IPS DF 19.7 (cell line): ENCODE data around the gene TNRC18.
"Not testable (repeated sequence)": the region's sequence is repeated elsewhere in the genome, so short reads cannot be mapped to it uniquely, and the experiment has no call there.

ENCODE experiments used
- DNase-seq: peaks from one replicate; pipeline ENCODE4 v3.0.0-alpha.2; 2013; ENCODE audit warnings: low read depth, low spot score

Gene TNRC18

DNA sequence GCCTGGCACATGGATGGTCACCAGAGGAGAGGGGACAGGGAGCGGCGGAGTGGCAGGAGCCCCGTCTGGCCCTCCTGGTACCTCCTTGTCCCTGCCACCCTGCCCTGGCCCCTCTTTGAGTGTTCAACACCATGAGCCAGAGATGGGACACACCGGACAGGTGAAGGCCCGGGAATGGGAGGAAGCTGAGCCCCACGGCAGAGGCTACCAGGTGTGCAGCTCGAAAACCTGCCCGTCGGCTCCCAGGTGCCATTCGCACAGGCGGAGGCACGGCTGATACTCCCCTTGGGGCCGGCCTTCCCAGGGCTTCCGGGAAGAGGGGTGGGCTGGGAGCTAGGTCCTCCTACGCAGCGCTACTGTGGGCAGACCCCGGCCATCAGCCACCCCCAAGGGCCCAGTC lies 44.1 kb downstream of the TNRC18 start:
- DNase-seq: no peak

DNA sequence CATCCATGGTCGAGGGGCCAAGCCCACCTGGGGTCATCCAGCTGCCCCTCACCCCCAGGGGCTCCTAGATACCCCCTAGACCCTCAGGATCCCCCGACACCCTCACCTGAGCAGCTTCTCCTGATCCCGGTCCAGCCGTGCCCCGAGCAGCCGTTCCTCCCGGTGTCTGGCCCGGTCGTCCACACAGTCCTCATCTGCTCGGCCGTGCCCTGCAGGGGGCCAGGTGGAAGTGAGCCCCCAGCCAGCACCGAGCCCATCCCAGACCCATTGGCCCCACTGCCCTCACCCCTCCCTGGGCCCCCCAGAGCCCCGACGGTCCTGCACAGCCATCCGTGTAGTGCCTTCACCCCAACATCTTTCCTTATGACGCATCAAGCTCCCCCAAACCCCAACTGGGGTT lies 45.8 kb downstream of the TNRC18 start:
- DNase-seq: no peak

DNA sequence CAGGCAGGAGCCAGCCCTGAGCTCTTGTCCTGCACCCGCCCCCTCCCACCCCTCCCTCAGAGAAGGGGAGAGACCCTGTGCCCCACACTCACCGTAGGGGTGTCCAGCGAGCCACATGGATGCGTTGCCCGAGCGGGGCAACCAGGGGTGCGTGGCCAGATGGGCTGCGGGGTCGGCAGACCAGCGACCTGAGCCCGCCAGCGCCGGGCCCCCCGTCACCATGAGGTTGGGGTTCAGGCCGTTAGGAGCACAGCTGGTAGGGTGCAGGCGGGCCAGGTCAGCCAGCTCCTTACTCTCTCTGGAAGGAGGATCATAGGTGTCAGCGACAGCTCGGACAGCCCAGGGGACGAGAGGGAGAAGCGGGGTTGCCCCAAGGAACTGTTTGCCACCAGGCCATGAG lies 46.4 kb downstream of the TNRC18 start:
- DNase-seq: no peak

DNA sequence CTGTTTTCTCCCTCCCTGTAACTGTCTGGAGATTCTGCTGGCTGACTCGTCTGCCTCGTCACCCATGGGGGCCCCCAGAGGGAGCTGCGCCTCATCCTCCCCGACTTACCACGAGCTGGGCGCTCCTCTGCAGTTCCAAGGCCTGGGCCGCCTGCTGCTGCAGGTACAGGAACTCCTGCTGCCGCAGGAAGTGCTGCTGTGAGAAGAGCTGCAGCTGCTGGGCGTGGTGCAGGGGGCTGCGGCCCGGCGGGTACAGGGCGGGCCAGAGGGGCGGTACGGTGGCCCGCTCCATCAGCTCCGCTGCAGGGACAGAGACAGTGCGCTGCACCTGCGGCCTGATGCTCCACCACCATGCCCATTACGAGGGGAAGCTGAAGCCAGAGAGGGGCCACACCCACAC lies 47.7 kb downstream of the TNRC18 start:
- no peak for DNase-seq

DNA sequence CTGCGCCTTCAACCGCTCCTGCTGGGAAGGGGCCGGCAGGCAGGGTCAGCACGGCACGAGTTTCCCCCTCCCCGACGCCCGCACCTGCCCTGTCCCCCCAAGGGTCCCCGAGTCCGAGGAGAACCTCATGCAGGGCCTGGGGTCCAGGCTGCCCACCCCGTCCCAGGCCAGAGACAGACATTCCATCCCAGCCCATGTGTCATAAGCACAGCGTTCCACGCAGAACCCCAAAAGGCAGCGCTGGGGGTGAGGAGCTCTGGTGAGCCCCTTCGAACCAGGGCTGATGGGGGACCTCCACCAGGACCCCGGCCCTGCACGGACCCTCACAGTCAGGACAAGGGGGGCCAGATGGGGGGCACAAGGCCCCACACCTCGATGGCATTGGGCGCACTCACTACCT lies 49.2 kb downstream of the TNRC18 start:
- no peak for DNase-seq

DNA sequence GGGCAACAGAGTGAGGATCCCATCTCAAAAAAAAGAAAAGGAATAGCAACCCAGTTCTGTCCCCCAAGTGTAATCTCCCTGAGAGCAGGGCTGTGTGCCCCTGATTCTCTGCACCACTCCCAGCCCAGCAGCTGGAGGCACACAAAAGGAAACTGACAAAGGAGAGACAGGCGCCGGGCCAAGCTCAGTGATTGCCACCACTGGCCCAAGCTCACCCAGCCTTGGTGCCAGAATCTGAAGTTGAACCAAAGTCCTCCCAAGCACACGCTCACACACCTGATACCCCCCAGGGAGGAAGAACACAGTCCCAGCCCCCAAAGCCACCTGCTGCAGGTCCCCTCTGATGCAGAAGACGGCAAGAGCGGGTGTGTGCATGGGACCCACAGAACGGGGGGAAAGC lies 50.3 kb downstream of the TNRC18 start:
- DNase-seq: no peak

DNA sequence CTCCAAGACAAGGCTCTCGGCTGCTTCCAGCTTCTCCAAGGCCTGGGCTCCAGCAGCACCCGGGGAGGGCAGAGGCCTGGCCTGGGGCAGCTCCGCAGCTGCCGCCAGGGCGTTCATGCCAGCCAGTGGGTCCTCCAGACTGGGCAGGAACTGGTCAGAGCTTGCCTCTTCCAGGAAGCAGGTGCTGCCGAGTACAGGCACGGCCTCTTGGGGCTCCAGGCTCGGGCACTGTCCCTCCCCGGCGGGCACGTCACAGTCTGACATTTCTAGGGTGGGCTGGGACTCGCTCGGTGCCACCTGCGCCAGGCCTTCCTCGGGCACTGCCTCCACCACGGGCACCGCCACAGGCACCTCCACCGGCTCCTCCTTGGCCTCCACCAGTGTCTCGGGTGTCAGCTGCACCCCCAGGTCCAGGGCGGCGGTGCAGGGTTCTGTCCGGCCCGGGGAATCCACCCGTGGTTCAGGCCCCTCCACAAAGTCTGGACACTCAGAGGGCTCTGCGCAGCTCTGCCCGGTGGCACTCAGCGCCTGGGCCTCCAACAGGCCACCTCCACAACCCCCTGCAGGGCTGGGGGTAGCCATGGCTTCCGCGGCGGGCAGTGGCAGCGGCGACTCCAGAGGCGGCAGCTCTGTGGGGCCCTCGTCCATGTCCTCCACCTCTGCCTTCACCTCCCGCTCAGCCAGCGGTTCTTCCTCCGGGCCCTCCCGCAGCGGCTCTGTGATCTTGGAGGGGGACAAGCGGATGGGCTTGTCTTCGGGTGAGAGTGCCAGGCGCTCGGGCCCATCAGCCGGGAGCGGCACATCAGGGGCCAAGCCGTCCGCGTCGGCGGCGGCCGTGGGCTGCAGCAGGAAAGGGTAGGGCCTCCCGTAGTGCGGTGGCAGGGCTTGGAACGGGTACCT lies 52.9 kb downstream of the TNRC18 start:
- no peak for DNase-seq

DNA sequence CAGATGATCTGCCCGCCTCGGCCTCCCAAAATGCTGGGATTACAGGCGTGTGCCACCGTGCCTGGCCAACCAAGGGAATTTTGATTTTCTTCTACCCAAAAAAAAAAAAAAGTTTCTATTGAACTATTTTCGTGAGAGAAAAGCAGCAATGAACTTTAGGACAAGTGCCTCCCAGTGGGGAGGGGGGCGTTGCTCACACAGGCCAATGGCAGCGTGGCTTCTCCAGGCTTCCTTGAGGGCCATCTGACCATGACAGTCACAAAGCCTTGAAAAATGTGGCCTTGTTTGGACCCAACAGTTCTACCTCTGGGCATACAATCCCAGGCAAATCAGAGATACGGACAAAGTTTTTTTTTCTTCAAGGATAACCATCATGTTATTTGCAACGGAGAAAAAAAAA lies 56.0 kb downstream of the TNRC18 start:
- no peak for DNase-seq

DNA sequence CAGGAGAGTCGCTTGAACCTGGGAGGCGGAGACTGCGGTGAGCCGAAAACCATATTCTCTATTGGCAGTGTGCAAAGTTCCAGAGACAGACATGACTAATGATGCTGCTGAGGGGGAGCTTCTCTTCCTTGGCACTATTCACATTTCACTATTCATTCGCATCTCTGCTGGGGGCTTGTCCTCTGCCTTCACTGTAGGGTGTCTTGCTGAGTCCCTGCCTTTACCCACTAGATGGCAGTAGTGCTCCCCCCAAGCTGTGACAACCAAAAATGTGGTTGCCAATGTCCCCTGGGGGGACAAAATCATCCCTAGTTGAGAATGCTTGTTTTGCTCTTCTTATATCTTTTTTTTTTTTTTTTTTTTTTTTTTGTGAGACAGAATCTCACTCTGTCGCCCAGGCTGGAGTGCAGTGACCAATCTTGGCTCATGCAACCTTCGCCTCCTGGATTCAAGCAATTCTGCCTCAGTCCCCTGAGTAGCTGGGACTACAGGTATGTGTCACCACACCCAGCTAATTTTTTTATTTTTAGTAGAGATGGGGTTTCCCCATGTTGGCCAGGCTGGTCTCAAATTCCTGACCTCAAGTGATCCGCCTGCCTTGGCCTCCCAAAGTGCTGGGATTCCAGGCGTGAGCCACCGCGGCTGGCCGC lies 57.5 kb downstream of the TNRC18 start:
- peak; percentile 28 for DNase-seq

DNA sequence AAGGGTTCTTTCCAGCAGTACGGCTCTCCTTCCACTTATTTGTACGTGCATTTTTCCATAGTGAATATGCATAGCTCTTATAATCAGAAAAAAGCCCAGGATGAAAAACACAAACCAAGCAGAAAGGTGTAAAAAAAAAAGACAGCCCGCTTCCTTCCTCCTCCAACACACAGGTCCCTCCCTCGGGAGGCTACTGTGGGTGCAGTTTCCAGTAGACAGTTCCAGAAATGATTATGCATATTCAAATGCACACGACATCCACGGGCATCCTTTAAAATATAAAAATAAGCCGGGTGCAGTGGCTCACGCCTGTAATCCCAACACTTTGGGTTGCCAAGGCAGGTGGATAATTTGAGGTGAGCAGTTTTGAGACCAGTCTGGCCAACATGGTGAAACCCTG lies 59.9 kb downstream of the TNRC18 start:
- DNase-seq: no peak

DNA sequence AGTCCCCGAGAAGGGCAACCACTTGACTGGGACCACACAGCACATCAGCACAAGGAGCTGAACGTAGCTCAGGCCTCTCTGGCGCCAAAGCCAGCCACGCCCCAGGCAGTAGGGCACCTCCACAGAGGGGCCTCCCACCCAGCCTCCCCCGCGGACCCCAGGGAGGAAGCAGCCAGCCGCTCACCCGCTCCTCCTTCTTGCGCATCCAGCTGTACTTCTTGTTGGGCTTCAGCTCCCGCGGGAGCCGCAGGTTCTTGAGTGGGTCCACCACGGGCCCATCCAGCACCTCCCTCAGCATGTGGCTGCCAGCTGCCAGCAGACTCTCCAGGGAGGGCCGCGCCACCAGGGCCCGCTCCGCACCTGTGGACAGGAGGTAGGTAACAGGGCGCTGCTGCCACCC lies 61.2 kb downstream of the TNRC18 start:
- no peak for DNase-seq

DNA sequence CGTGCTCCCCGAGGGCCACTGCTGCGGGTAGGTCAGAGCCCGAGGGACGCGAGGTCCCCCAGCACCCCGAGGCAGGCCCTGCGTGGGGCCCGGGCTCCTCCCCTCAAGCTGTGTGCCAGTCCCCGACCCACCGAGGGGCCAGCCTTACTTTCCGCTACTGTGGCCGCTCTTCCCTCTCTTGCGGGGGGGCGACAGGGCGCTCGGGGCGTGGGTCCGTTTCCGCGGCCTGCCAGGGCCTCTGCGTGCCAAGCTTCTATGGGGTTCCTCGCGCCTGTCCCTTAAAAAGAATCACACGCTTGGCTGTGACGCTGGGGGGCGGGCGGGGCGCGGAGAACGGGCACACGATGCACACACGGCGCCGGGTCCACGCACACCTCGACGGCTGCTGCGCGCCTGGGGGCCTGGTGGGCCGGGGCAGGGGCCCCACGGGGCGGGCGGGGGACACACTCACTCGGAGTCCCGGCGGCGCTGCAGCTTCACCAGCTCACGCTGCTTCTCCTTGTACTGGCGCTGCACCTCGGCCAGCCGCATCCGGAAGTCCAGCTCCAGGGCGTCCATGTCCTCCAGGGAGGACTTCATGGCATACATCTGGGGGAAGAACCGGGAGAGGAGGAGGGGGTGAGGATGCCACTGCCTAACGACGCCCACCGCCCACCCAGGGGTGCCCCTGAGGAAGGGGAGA lies 62.0 kb downstream of the TNRC18 start:
- no peak for DNase-seq

DNA sequence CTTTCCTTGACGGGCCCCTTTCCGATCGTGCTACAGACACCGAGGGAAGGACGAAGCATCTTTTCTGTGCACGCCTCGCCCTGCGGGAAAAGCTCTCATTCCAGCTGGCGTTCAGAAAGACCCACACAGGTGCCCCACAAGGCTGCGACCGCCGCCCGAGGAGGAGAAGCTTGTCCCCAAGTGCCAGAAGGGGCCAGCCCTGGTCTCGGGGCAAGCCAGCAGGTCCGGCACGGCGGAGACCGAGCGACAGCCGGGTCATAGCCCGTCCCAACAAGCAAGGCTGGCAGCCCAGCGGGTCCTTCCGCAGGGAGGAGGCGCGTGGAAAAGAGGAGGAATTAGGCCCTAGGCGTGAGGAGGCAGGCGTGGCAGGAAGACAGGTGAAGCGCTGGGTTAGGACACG lies 62.7 kb downstream of the TNRC18 start:
- no peak for DNase-seq

DNA sequence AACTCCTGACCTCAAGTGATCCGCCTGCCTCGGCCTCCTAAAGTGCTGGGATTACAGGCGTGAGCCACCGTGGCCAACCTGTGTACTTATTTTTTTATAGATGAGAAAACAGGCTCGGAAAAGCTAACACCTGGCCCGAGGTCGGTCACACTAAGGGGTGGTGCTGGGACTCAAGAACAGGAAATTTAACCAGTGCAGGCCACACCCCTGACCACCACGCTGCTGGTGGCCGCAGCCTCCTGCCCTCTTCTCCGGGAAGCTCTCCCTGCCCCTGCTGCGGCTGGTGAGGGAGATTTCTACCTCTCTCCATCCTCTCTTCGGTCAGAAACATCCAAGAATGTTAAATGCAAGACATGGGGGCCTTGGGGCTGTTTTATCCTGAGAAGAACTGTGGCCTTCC lies 63.2 kb downstream of the TNRC18 start:
- DNase-seq: no peak

DNA sequence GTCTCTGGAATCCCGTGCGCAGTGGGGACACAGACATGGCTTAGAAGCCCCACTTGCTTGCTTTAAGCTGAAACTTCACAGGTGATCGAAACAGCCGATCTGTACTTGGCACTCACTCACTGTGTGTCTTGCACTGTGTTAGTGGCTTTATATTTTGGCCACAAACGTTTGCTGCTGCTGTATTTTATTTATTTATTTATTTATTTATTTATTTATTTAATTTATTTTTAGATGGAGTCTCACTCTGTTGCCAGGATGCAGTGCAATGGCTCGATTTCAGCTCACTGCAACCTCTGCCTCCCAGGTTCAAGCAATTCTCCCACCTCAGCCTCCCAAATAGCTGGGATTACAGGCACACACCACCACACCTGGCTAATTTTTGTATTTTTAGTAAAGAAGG lies 63.6 kb downstream of the TNRC18 start:
- not testable (repeated sequence) for DNase-seq

DNA sequence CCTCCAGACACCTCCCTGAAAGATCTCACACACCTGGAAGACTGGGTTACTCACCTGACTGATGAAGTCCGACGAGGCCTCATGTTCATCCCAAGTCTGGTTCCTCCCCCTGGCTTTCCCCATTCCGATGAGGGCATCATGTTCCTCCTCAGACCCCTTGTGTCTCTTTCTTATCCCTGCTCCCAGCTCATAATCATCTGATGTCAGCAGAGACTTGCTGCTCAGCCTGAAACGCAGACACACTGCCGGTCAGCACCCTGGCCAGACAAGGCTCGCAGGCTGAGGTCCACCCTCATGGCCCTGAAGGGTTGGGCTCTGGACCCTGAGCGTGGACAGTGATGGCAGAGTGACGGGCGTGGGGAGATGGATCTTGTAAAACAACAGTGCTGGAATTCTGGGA lies 64.3 kb downstream of the TNRC18 start:
- DNase-seq: no peak

DNA sequence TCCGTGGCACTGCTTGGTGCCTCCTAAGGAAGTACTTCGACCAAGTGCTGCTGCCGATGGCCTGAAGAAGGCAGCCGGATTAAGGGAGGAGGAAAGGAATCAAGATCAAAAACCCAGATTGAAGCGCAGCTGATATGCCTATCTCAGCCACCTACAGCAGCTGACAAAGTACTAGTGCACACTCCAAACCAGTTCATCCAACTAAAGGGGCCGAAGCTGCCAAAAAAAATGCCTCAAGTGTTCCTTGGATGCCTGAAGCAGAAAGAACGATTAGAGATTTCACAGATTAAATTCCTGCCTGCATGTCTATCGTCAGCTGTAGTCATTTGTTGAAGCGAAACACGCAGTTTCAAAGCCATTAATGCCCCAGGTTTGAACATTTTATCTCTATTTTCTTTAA lies 65.7 kb downstream of the TNRC18 start:
- no peak for DNase-seq

DNA sequence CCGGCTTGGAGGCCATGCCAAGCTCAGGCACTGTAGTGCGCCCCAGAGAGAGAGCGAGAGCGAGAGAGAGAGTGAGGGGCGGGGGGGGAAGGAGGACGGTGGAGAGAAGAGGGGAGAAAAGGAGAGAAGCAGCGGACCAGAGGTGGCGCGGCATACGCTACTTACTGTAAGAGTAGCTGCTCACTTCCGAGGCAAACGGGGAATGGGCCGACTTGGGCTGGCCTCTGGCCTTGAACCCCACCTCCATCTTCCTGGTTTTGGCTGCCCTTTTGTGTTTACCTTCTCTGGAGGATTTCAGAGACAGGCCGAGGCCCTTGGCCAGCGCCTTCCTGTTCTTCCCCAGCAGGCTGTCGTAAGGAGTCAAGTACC lies 66.9 kb downstream of the TNRC18 start:
- DNase-seq: no peak

DNA sequence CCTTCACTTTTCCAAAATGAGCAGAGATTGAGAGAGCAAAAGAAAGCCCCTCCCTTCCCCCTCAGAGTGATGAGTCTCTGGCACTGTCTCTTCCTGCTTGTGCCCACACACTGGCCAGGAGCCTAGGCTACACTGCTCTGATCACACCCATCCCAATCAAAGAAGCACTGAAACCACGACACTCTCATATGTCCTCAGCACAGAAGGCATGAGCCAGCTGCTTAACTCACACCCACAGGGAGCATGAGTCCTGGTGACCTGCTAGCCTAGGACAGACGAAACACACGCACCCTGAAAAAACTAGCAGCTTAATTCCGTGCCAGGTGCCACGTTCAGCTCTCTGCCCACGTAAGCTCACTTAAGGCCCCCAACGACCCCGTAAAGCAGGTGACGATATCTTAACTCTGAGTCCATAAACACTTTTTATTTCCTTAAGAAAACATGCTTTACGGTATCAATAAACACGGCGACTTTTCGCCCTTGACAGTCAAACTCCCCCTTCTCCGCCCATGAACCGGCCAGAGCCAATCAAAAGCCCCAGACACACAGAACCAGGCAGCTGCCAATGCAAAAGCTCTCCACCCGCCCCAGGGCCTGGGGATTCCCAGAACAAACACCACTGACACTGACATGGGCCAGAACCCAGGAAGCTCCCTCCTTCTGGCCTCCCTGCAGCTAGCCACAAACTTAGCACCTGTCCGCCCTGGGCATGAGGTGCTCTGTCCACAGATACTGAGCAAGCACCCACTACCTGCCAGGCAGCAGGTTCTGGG lies 69.0 kb downstream of the TNRC18 start:
- no peak for DNase-seq

DNA sequence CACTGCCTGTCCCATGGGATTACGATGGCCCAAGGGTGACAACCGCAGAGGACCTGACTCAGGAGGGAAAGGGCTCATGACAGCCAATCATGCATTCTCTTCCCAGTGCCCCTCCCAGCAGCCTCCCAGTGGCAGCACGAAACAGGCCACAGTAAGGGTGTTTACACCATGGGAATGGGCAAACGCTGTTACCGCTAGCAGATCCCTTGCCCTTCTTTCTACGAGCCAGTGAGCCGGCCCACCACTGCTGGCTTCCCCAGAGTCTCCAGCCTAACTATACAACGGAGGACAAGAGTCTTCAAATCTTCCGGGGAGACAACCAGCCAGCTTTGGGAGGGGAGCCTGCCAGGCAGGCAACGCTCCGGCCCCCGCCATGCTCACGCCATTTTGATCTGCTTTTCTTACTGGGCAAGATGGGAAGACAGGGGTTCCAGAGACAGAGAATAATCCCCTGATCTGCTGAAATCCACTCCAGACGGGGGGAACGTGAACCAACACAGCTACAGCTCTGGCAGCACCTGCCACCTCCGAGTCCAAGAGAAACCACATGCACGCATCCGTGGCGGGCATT lies 71.1 kb downstream of the TNRC18 start:
- DNase-seq: no peak

DNA sequence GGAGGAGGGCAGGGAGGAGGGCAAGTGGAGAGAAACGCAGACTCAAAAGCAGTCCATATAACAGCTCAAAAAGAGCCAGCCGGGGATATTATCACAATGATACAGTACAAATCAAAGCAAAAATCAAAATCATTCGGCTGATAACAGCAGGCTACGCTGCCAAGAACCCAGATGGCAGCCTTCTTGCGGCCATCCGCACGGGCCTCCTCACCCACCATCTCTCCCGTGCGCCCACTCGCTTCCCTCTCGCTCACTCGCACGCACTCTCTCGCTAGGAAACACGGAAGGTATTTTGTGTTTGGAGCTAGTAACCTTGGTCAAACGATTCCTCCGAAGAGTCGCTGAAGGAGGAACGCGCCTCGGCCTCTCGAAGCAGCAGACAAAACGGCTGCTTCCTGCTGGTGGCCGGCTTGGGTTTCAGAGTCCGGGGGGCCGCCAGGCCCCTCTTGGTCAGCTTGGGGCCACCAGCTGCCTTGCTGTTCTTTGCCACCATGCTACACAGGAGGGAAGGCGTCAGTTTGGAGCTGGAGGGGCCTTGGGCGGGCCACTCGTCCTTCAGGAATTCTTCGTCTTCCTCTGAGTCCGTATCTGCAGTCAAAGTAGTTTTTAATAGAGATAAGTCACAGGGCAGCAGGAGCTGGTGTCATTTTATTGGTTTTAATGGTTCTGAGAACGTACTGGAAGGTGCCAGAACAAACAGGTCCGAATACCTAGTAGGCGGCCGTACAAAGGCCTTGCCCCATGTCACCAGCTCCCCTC lies 71.9 kb downstream of the TNRC18 start:
- DNase-seq: no peak
